HG03097 (cell line): ENCODE data around the gene CYP2E1.
"Not testable (repeated sequence)": the region's sequence is repeated elsewhere in the genome, so short reads cannot be mapped to it uniquely, and the experiment has no call there.

Experiments used
- ATAC-seq: cut with Tn5 transposase; IDR thresholded peaks from one replicate; pipeline ENCODE4 v1.9.1; 2021; ENCODE audit not compliant: unreplicated experiment, low FRiP score

CYP2E1 gene

DNA sequence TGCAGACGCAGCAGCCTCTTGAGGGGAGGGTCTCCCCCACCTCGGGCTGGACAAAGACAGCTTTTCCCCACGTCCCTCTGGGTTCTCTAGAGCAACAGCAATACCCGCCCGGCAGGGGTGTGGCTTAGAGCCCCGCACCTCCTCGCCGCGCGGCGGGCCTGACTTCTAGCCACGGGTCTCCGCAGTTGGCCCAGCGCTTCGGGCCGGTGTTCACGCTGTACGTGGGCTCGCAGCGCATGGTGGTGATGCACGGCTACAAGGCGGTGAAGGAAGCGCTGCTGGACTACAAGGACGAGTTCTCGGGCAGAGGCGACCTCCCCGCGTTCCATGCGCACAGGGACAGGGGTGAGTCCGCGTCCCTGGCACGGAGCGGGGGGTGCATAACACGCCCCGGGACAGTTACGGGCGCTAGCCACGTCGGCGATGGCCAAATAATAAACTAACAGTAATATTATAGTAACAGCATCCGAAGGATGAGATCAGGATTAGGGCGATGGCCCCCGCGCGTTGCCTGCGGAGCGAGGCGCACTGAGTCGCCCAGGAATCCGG lies 1.2 kb downstream of the CYP2E1 start:
- no peak for ATAC-seq

DNA sequence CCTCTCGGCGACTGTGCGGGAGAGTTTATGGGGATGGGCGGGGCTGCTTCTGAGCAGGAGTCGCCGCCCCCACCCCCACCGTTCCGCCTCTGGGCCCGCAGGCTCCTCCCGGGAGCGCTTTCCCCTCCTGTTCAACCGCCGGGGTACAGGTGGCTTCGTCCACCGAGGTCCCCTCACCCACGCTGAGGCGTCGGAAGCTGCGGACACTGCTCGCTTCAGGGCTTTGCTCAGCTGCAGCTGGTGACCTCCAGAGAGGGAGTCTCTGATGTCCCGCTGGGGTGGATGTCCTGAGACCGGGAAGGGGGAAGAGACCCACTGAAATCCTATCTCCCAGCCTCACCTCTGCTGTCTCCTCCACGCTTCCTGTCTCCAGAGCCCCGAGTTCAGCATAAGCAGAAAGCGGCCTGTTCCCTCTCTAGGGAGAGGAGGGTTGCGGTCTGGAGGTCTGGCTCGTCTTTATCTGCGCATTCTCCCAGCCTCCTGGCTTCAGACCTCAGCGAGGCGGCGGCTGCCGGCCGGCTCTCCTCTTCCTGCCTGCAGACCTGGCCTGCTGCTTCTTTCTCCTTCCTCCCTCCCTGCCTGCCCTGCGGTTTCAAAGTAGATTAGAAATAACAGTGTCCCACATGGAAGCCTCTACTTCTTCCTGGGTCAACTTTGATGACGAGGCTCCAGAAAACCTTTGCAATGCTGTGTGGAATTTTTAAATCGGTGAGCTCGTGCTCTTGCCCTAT lies 1.8 kb downstream of the CYP2E1 start:
- ATAC-seq, result no peak

DNA sequence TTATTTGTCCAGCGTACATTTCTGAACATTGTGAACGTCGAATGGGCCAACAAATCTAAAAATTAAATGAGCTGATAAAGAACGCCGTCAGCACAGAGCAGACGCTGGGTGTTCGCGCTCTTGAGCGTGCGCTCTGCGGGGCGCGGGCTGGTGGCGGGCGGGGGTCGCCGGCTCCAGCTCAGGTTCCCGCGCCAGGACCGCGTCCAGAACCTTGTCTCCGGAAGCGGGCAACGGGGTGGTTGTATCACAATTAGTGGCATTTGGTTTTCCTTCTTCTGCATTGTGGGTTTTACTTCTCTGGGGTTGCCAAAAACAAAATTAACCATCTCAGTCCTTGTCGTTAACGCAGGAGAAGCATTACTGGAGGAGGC lies 2.4 kb downstream of the CYP2E1 start:
- ATAC-seq, result no peak

DNA sequence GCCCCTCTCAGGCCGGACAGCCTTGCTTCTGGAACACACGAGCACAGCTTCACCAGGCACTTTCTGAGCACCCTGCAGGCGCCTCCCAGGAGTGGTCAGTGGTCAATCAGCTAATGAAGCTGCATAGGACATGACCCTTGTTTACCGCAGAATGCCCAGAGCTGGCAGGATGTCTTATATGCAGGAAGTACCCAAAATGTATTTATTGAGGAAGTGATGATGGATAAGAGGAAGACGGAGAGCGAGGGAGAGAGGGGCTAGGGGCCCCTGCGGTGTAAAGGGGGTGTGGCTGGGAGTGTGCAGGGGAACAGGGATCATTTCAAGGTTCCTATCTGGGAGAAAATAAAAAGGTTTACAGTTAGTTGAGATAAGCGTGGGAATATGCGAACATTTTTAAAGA lies 3.3 kb downstream of the CYP2E1 start:
- ATAC-seq, result no peak

DNA sequence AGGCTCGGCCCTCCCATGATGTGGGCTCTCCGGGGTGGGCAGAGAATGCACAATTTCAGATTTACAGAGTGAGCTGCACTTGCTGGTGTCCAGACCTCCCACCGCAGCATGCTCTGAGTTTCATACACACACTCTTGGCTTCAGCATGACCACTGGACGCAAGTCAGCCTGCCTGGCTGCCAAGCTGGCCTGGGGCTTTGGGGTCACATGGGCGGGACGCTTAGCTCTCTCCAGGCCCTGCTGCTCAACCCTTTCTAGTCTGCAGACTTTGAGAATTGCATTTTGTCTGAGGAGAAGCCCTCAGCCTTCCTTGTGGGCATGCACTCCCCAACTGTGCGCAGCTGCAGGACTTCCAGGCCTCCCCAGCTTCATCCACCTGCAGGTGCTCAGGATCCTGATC lies 5.7 kb downstream of the CYP2E1 start:
- ATAC-seq, result no peak

DNA sequence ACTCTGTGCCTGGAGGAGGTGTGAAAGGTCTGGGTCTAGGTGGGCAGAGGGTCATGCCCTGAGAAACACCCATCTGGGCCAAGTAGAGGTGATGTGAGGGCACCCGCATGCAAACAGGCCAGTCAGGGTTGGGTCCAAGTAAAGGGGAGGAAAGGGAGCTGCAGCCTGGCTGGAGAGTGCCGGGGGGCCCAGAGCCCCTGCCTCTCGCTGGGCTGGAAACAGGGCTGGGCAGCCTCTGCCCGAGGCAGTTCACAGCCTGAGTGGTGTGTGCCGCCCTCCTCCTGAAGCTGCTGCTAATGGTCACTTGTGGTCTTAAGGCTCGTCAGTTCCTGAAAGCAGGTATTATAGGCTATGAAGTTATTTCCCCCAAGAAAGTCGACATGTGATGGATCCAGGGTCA lies 7.3 kb downstream of the CYP2E1 start:
- ATAC-seq, result no peak

DNA sequence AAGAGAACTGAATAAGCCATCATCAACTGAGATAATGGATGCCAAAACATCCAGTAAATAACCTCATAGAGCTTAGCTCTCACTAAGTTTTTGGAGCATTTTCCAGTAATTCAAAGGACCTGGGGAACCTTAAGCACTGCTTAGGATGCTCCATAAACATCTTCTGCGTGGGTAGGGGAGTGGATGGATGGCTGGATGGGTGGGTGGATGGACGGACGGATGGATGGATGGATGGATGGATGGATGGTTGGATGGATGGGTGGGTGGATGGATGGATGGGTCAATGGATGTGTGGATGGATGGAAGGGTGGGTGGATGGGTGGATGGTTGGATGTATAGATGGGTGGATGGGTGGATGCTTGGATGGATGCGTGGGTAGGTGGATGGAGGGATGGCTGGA lies 9.0 kb downstream of the CYP2E1 start:
- no peak for ATAC-seq

DNA sequence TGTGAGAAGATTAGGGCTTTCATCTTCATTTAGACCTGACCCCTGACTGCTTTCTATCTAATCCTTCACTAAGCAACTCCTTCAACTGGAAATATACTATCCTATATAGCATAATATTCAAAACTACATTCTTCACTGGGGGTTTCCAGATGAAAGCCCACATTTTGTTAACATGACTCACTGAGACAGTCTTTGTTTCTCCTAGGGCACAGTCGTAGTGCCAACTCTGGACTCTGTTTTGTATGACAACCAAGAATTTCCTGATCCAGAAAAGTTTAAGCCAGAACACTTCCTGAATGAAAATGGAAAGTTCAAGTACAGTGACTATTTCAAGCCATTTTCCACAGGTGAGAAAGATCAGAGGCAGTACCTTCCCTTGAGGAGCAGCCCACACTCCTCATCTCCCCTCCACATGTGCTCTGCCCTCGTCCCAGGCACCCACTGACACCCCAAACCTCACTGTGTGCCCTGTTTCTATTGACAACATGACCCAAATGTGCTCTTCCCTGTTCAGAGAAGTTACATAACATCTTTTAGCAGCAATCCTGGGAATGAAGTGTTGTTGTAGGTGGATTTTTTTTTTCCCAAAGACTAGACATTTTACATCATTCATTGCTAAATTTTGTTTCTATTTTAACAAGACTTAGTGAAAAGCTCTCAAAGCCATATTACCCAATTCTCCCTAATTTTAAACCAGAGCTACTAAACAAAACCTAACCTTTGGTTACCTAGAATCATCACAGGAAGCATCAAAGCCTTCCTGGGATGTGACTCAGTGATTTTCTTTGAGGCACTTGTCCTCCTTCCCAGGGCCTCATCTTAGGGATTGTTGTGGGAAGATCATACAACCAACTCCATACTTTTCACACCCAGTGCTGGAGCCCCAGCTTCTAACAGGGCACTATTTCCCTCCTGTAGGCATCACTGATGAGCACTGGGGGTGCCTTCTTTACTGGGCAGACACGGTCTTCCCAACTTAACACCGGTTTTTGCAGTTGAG lies 10.7 kb downstream of the CYP2E1 start:
- no peak for ATAC-seq

DNA sequence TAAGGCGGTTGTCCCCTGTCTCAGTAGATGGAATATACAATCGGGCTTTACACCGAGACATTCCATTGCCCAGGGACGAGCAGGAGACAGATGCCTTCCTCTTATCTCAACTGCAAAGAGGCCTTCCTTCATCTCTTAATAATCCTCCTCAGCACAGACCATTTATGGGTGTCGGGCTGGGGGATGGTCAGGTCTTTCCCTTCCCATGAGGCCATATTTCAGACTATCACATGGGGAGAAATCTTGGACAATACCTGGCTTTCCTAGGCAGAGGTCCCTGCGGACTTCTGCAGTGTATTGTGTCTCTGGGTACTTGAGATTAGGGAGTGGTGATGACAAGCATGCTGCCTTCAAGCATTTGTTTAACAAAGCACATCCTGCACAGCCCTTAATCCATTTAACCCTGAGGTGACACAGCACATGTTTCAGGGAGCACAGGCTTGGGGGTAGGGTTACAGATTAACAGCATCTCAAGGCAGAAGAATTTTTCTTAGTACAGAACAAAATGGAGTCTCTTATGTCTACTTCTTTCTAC lies 14.3 kb downstream of the CYP2E1 start:
- not testable (repeated sequence) for ATAC-seq

DNA sequence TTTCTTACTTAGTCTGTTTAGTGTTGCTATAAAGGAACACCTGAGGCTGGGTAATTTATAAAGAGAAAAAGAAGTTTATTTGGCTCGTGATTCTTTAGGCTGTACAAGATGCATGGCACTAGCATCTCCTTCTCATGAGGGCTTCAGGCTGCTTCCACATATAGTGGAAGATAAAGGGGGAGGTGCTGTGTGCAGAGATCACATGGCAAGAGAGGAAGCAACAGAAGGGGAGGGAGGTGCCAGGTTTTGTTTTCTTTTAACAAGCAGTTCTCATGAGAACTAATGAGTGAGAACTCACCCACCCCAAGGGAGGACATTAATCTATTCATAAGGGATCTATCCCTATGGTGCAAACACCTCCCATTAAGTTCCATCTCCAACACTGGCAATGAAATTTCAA lies 17.3 kb downstream of the CYP2E1 start:
- no peak for ATAC-seq

DNA sequence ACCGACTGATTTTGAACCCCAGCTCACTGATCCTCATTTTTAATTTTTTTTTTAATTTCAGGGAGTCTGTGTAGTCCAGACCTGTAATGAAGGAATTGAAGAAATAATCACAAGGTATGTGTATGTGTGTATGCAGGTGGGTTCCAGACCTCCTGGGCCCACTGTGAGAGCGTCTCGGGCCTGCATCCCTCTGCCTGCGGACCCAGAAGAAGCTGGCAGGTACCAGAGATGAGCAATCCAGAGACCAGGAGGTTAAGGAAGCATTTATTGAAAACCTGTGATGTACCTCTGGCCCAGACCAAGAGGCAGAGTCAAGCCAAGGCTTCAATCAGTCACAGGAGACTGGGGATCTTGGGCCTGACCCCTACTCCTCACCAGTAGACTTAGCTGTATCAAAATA lies 27.4 kb downstream of the CYP2E1 start:
- no peak for ATAC-seq

DNA sequence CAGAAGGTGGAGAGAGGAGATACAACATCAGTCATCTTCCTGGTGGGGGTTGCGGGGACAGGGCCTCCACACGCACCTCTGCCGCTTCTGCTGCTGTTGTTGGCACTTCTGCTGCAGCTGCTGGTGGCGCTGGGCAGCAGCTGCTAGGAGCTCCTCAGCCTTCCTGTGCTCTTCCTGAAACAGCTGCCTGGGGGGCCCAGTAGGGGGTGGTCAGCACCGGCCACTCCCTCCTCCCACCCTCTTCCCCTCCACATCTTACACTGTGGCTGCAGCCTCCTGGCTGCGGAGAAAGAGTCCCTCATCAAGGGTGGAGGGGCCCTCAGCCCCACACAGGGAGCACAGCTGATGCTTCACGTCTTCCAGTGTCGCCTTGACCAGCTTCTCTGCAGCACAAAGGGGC lies 28.4 kb downstream of the CYP2E1 start:
- ATAC-seq, result no peak

DNA sequence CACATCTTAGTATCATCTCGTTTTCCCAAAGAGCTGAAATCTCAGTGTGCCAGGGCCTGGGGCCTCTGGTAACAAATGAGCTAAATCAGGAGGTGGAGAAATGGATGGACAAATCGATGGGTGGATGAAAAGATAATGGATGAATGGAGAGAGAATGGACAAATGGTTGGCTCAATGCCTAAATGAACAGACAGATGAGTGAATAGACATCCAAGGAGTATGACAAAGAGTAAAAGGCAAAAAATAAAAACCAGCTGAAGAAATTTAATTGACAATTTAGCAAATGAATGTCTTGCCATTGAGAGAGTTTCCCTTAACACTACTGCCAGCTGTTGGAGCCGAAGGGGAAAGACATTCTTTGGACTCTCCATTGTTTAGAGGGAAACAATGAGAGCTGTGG lies 30.2 kb downstream of the CYP2E1 start:
- no peak for ATAC-seq

DNA sequence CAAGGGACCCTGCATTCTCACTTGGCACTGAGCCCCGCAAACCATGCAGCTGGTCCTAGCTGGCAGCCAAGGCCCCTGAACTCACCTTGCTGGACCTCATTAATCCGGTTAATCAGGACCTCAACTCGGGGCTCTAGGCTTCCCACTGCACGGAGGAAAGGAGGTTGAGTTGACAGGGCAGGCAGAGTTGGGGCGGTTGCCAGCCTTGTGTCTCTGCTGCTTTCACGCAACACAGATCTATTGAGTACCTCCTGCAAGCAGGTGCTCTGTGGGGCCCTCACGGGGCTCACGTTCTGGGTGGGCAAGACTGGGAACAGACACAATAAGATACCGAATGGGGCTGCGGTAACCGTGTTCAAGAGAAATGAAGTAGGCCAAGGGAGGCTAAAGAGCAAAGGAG lies 32.1 kb downstream of the CYP2E1 start:
- ATAC-seq, result no peak

DNA sequence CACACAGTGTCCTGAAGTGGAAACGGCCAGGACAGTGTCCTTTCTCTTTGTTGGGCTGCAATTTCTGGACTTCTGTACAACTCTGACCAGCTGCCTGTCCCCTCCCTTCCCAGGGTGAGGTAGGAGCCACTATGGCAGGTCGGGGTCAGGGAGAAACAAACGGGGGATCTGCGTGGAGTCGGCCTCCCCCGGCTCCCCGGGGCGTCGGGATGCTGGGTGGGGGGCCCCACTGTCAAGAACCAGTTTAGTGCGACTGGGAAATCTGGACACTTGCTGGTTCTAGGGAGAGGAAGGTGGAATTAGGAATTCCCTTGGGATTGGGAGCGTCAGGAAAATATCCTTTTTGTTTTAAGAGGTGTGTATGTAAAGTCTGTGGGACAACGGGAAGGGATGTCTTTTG lies 37.7 kb downstream of the CYP2E1 start:
- no peak for ATAC-seq

DNA sequence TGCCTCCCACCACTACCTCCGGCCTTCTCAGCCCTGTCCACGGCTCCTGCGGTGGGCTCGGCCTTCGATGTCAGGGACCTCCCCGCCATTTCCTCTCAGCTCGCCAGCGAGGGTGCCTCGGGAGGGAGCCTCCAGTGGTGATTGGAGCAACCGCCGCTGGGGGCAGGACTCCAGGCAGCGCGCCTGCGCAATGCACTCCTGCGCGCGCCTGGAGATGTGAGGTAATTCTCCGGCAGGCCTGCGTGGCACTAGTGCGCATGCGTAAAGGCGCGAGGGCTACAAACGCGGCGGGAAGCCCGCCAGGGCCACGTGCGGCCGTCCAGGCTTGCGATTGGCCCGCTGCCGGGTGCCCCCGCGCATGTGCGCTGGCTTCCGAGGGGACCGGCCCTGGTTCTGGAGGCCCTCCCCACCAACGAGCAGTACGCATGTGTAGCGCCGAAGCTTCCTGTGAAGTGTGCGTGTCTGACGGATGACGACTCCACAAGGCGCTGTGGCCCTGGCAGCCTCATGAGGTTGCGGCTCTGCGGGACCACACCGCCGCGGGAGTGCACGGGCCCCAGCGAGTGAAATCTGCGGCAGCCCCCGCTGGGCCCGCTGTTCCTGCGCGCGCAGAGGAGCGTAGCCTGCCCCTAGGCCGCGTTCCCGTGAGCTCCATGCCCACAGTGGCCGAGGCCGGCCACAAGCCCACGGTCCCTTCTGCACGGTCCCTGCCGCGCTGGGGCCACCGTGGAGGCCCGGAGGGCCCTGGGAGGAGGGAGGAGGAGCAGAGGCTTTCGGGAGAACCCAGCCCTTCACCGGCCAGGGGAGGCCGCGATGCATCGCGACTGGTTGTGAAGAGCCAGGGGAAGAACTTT lies 38.5 kb downstream of the CYP2E1 start, which contains the start of gene SYCE1:
TSS of gene SYCE1 (minus strand) at position 143 of the 854 bp plus-strand sequence. CDS start at position 89, 54 bp downstream.
- ATAC-seq, result no peak

DNA sequence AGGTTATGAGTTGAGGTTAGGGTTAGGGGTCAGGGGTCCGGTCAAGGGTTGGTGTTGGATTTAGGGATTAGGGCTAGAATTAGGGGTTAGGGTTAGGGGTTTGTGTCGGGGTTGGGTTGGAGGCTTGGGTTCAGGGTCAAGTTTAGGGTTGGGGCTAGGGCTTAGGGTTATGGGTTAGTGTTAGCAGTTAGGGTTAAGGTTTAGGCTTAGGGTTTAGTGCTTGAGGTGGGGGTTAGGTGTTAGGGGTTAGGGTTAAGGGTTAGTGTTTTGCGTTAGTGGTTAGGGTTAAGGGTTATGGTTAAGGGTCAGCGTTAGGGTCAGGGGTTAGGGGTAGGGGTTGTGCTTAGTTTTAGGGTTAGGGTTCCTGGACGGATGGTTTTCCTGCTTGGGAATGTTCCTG lies 40.0 kb downstream of the CYP2E1 start:
- ATAC-seq, result no peak

DNA sequence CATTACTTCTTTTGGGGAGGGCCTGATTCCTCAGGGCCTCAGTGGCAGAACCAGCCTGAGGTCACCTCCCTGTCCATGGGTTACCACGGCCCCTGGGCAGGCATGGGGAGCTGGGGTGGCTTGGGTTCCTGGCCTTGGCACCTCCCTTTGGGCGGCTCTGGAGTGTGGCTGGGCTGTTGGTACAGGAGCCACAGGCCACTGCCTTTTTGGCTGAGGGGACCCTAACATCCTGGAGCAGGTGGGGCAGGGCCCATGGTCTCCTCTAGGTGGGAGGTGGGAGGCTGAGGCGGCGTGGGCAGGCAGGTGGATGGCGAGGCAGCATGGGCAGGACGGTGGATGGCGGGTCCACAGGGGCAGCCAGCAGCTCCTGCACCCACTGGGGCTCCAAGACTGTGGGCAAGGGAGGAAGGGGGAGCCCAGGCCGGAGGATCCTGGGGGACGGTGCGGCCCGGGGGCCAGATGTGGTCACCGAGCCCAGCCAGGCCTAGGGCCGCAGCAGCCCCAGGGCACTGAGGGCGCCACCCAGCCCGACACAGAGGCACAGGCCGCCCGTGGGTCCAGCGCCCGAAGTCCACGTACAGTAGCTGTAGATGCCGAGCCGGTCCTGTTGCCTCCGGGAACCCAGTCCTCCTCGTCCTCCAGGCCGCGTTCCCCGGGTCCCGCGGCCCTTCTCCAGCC lies 40.6 kb downstream of the CYP2E1 start:
- no peak for ATAC-seq

DNA sequence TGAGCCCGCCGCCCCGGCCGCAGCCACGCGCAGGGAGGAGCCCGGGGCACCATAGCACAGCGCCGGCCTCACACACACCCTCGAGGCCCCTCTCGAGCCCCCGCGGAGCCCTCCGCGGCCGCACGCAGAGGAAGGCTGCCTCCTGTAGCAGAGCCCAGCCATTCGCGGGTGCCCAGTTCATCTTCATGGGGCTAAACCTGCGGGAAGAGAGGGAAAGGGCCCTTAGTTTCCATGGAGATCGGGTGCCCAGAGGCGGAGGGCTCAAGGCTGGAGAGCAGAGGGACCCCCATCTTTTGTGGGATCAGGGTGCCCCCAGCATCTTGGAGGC lies 41.1 kb downstream of the CYP2E1 start:
- ATAC-seq, result no peak
